ENCODE results near the gene ZSCAN5A. TPM values are rescaled to one million over a fixed set of nuclear protein-coding genes. Genes with fewer than 3 reads are reported as not detected.

The ZSCAN5A gene
- total and polyA plus RNA-seq, 9 of the 15 experiments (the other 6 are each of a cell fraction or from before 2014, with no cell fraction given): 5.8 to 15.3 (median 11.8) TPM

DNA sequence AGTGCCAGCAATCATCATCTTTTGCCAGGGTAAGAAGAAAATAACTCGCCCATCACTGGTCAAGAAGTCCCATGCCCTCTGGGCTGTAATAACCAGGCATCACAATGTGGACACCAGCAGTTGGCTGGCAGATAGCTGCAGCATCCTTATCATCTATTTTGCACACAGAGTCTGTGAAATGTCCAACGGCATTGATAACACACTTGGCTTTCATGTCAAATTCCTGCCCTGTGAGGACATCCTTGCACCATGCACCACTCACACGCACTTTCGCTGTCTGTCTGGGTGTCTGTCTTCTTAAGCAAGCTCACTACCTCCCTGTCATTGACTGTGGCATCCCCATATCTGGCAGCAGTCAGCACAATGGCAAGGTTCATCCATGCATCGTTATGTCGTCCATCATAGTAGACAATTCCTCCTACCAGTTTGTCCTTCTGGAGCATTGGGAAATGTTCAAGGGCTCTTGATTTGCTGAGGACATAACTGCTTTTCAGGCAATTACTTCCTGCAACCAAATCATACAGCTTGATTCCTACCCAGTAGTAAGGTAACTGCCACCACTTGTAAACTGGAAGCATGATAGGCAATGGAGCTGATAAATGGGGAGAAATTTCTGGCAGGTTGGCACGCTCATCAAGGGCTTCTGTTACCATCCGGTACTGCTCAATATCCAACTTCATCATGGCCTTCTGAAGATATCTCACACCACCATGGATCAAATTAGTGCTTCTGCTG is 6.8 kb upstream of the ZSCAN5A start:
- DNase-seq (ENCODE audit: extremely low read depth in 1 of 4, low spot score in 3 of 4) (peak in 2 of 4 experiments; percentile 35 to 59), ATAC-seq (peak; percentile 64), FAIRE-seq (peak; percentile 74)
- no TSS peak for BruUV-seq (replicated peaks)
- 23% methylated on average over 8 of the region's 8 CpGs for WGBS (ENCODE audit: insufficient coverage, low coverage, missing lambda C conversion rate)
- H3K9ac ChIP-seq (ENCODE audit: insufficient read depth in 1 of 2, low read depth in 2 of 2, low read length in 2 of 2): peak overlapping the region in 1 of 2 experiments; percentile 75; a peak in 2 of 4 replicates
- peak overlapping the region; percentile 87 for H3K4me2 ChIP-seq (ENCODE audit: insufficient read depth, low read length)
- peak overlapping the region; percentile 90 for H3K27ac ChIP-seq (ENCODE audit: extremely low read depth, low read depth, low read length)
- intact Hi-C loops (cut with micrococcal nuclease) (no loop called here), in situ Hi-C loops (cut with MboI) (loop anchor here (25.0 kb wide), 1 partner anchor 684 kb away; the partner anchor contains the start of genes CCDC106, ZNF580 and ZNF581)
- CTCF ChIA-PET (ENCODE audit: low intra/inter-chr PET ratio): no interaction called here
- no peak overlapping the region; the same call in 1 of the 2 replicates for H3K4me3 ChIP-seq
- no peaks in the 10 kb centered on the region for H3K27me3 ChIP-seq (ENCODE audit: control insufficient read depth in 2 of 2, insufficient read depth in 2 of 2, low read length in 2 of 2)
- peaks cover 10% of the 10 kb centered on the region for H3K9me3 ChIP-seq (replicated peaks; ENCODE audit: control insufficient read depth, insufficient read depth, low read depth, low read length)
- H3K4me1 ChIP-seq (replicated peaks in 1 of 2; ENCODE audit: control insufficient read depth in 2 of 2, insufficient read depth in 2 of 2, low read length in 2 of 2): peaks cover 14 to 29% of the 10 kb centered on the region in 2 experiments
- no peaks in the 10 kb centered on the region for H3K9me1 ChIP-seq (ENCODE audit: control insufficient read depth, insufficient read depth, low read length)
- no peaks in the 10 kb centered on the region for H4K20me1 ChIP-seq (replicated peaks; ENCODE audit: control insufficient read depth, insufficient read depth, low read length)
- H2AFZ ChIP-seq (ENCODE audit: low read depth, low read length): peak overlapping the region; percentile 87
- H3K36me3 ChIP-seq (ENCODE audit: control insufficient read depth, insufficient read depth, low read length): no peaks in the 10 kb centered on the region
- POLR2A ChIA-PET: interaction anchor here (0.5 to 1.6 kb wide), 3 partner anchors 11 to 1689 kb away, joined by 3 to 7 read pairs (median 4); no protein-coding TSS in a partner anchor
- no peaks in the 10 kb centered on the region for H3K79me2 ChIP-seq (ENCODE audit: control insufficient read depth, insufficient read depth, low read length)
- TF ChIP-seq CXXC5 (CRISPR knock-in tag; IDR thresholded peaks at IDR 0.05): 0 out of 2 replicates have a peak, but pooled peaks have one; percentile 19
- TF ChIP-seq, protein P1, sequence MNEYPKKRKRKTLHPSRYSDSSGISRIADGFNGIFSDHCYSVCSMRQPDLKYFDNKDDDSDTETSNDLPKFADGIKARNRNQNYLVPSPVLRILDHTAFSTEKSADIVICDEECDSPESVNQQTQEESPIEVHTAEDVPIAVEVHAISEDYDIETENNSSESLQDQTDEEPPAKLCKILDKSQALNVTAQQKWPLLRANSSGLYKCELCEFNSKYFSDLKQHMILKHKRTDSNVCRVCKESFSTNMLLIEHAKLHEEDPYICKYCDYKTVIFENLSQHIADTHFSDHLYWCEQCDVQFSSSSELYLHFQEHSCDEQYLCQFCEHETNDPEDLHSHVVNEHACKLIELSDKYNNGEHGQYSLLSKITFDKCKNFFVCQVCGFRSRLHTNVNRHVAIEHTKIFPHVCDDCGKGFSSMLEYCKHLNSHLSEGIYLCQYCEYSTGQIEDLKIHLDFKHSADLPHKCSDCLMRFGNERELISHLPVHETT (CRISPR knock-in tag; conservative IDR thresholded peaks at IDR 0.05 in 1 of 2, IDR thresholded peaks at IDR 0.05 in 1 of 2): peak in 1 of 2 experiments; percentile 45; a peak in 1 of 4 replicates
- TF ChIP-seq, protein P2, sequence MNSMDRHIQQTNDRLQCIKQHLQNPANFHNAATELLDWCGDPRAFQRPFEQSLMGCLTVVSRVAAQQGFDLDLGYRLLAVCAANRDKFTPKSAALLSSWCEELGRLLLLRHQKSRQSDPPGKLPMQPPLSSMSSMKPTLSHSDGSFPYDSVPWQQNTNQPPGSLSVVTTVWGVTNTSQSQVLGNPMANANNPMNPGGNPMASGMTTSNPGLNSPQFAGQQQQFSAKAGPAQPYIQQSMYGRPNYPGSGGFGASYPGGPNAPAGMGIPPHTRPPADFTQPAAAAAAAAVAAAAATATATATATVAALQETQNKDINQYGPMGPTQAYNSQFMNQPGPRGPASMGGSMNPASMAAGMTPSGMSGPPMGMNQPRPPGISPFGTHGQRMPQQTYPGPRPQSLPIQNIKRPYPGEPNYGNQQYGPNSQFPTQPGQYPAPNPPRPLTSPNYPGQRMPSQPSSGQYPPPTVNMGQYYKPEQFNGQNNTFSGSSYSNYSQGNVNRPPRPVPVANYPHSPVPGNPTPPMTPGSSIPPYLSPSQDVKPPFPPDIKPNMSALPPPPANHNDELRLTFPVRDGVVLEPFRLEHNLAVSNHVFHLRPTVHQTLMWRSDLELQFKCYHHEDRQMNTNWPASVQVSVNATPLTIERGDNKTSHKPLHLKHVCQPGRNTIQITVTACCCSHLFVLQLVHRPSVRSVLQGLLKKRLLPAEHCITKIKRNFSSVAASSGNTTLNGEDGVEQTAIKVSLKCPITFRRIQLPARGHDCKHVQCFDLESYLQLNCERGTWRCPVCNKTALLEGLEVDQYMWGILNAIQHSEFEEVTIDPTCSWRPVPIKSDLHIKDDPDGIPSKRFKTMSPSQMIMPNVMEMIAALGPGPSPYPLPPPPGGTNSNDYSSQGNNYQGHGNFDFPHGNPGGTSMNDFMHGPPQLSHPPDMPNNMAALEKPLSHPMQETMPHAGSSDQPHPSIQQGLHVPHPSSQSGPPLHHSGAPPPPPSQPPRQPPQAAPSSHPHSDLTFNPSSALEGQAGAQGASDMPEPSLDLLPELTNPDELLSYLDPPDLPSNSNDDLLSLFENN (IDR thresholded peaks at IDR 0.05; ENCODE audit: low read depth in 2 of 2, low read length in 2 of 2): peak in 1 of 2 experiments; percentile 61; a peak in 1 of 4 replicates
- TF ChIP-seq, protein P3, sequence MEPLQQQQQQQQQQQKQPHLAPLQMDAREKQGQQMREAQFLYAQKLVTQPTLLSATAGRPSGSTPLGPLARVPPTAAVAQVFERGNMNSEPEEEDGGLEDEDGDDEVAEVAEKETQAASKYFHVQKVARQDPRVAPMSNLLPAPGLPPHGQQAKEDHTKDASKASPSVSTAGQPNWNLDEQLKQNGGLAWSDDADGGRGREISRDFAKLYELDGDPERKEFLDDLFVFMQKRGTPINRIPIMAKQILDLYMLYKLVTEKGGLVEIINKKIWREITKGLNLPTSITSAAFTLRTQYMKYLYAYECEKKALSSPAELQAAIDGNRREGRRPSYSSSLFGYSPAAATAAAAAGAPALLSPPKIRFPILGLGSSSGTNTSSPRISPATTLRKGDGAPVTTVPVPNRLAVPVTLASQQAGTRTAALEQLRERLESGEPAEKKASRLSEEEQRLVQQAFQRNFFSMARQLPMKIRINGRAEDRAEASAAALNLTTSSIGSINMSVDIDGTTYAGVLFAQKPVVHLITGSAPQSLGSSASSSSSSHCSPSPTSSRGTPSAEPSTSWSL (CRISPR knock-in tag; IDR thresholded peaks at IDR 0.05; ENCODE audit: borderline replicate concordance): no peak
- TF ChIP-seq TRIM24 (IDR thresholded peaks at IDR 0.05): peak; percentile 46 to 54; a peak in 3 of 4 replicates
- TF ChIP-seq TAL1 (IDR thresholded peaks at IDR 0.05): peak; percentile 87
- TF ChIP-seq TEAD4 (IDR thresholded peaks at IDR 0.05; ENCODE audit: low read length): peak; percentile 92
- TF ChIP-seq TEAD4 (CRISPR knock-in tag; IDR thresholded peaks at IDR 0.05; ENCODE audit: borderline replicate concordance): no peak
- TF ChIP-seq KLF16 (IDR thresholded peaks at IDR 0.05): 0 out of 2 replicates have a peak, but pooled peaks have one; percentile 26
- TF ChIP-seq, protein P4, sequence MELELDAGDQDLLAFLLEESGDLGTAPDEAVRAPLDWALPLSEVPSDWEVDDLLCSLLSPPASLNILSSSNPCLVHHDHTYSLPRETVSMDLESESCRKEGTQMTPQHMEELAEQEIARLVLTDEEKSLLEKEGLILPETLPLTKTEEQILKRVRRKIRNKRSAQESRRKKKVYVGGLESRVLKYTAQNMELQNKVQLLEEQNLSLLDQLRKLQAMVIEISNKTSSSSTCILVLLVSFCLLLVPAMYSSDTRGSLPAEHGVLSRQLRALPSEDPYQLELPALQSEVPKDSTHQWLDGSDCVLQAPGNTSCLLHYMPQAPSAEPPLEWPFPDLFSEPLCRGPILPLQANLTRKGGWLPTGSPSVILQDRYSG (tag; conservative IDR thresholded peaks at IDR 0.05; ENCODE audit: low read depth): 0 out of 2 replicates have a peak, but pooled peaks have one; percentile 44
- peak; percentile 63; the same call in 1 of the 2 replicates for TF ChIP-seq EP300 (IDR thresholded peaks at IDR 0.05; ENCODE audit: low read length)
- no peak for TF ChIP-seq COPS2 (conservative IDR thresholded peaks at IDR 0.05)
- TF ChIP-seq ZNF347 (CRISPR knock-in tag; IDR thresholded peaks at IDR 0.05; ENCODE audit: low read depth): no peak

Data from K562 (cell line).